ENCODE data around the gene FBN2. TPM values are rescaled to one million over a fixed set of nuclear protein-coding genes. Genes with fewer than 3 reads are reported as not detected.

Gene FBN2
- total RNA-seq, 6 experiments from 2014 or later = 0.06 to 0.98 (median 0.45) TPM

DNA sequence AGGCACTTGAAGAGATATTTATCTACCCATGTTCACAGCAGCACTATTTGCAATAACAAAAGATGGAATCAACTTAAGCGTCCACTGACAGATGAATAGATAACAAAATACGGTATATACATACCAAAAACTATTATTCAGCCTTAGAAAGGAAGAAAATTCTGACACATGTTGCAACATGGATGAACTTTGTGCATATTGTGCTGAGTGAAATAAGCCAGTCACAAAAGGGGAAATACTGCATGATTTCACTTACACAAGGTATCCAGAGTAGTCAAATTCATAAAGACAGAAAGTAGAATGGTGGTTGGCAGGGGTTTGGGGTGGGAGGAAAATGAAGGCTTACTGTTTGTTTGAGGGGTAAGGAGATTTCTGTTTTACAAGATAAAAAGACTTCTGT, 66.0 kb downstream of the FBN2 start:
- H3K27ac ChIP-seq = no peak overlapping the region
- no peaks in the 10 kb centered on the region for H3K9me3 ChIP-seq
- ATAC-seq (no peak), DNase-seq (no peak)
- 57% methylated on average over 2 of the region's 2 CpGs for WGBS (ENCODE audit: insufficient coverage, low coverage, low lambda C conversion rate, missing lambda C conversion rate)
- no peak overlapping the region for H3K4me3 ChIP-seq
- H3K36me3 ChIP-seq = no peaks in the 10 kb centered on the region
- no peaks in the 10 kb centered on the region for H3K27me3 ChIP-seq
- TF ChIP-seq, protein P1, sequence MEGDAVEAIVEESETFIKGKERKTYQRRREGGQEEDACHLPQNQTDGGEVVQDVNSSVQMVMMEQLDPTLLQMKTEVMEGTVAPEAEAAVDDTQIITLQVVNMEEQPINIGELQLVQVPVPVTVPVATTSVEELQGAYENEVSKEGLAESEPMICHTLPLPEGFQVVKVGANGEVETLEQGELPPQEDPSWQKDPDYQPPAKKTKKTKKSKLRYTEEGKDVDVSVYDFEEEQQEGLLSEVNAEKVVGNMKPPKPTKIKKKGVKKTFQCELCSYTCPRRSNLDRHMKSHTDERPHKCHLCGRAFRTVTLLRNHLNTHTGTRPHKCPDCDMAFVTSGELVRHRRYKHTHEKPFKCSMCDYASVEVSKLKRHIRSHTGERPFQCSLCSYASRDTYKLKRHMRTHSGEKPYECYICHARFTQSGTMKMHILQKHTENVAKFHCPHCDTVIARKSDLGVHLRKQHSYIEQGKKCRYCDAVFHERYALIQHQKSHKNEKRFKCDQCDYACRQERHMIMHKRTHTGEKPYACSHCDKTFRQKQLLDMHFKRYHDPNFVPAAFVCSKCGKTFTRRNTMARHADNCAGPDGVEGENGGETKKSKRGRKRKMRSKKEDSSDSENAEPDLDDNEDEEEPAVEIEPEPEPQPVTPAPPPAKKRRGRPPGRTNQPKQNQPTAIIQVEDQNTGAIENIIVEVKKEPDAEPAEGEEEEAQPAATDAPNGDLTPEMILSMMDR (IDR thresholded peaks at IDR 0.05) = no peak
- TF ChIP-seq POLR2A (IDR thresholded peaks at IDR 0.05) = no peak
- no peaks in the 10 kb centered on the region for H3K4me1 ChIP-seq
- intact Hi-C loops (cut with DNase I) = no loop called here

DNA sequence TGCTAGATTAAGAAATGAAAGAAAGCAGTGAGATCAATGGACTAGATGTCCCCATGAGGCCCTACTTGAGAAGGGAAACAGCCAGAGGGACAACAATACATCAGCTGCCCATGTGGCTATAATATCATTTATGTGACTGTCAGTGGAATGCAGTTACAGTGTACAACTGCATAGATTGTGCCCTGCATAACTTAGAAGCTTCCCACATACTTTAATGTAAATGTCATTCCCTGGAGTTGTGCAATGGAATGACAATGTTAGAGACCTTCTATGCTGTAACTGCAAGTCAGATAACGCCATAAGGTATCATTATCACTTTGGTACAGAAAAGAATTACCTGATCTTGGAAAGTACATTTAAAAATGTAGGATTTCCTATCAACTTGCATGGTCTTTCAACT, 67.4 kb downstream of the FBN2 start:
- intact Hi-C loops (cut with DNase I) = no loop called here
- WGBS (ENCODE audit: insufficient coverage, low coverage, low lambda C conversion rate, missing lambda C conversion rate) = 42% methylated on average over 1 of the region's 1 CpG
- no peak for ATAC-seq

GRCh38 chr5:128469912-128470311, 68.1 kb downstream of the FBN2 start:
- H3K27me3 ChIP-seq = no peaks in the 10 kb centered on the region
- H3K4me3 ChIP-seq = no peak overlapping the region
- no peak for TF ChIP-seq POLR2A (IDR thresholded peaks at IDR 0.05)
- TF ChIP-seq, protein P1 (IDR thresholded peaks at IDR 0.05) = no peak
- no peaks in the 10 kb centered on the region for H3K36me3 ChIP-seq
- no peak for ATAC-seq
- intact Hi-C loops (cut with DNase I) = no loop called here
- H3K9me3 ChIP-seq = no peaks in the 10 kb centered on the region
- DNase-seq = no peak
- H3K27ac ChIP-seq = no peak overlapping the region
- no peaks in the 10 kb centered on the region for H3K4me1 ChIP-seq
- WGBS (ENCODE audit: insufficient coverage, low coverage, low lambda C conversion rate, missing lambda C conversion rate) = 15% methylated on average over 2 of the region's 2 CpGs

More for the DNA sequence above, 67.4 kb downstream of the FBN2 start:
- DNase-seq = no peak
- H3K27ac ChIP-seq = no peak overlapping the region
- no peaks in the 10 kb centered on the region for H3K36me3 ChIP-seq
- H3K9me3 ChIP-seq = no peaks in the 10 kb centered on the region
- H3K4me1 ChIP-seq = no peaks in the 10 kb centered on the region
- H3K27me3 ChIP-seq = no peaks in the 10 kb centered on the region
- no peak for TF ChIP-seq POLR2A (IDR thresholded peaks at IDR 0.05)
- TF ChIP-seq, protein P1 (IDR thresholded peaks at IDR 0.05) = no peak
- H3K4me3 ChIP-seq = no peak overlapping the region

GRCh38 chr5:128466980-128467379, 71.1 kb downstream of the FBN2 start:
- Histone ChIP-seq H3K4me1 (no peaks in the 10 kb centered on the region), H3K36me3 (no peaks in the 10 kb centered on the region), H3K4me3 (no peak overlapping the region), H3K27me3 (no peaks in the 10 kb centered on the region), H3K9me3 (peaks cover 0 to 6% (median 0%) of the 10 kb centered on the region in 4 donors), H3K27ac (no peak overlapping the region)
- DNase-seq = no peak
- no peak for ATAC-seq
- intact Hi-C loops (cut with DNase I) = no loop called here
- TF ChIP-seq, protein P1 (IDR thresholded peaks at IDR 0.05) = no peak
- no peak for TF ChIP-seq POLR2A (IDR thresholded peaks at IDR 0.05)
- 47% methylated on average over 1 of the region's 1 CpG for WGBS (ENCODE audit: insufficient coverage, low coverage, low lambda C conversion rate, missing lambda C conversion rate)

DNA sequence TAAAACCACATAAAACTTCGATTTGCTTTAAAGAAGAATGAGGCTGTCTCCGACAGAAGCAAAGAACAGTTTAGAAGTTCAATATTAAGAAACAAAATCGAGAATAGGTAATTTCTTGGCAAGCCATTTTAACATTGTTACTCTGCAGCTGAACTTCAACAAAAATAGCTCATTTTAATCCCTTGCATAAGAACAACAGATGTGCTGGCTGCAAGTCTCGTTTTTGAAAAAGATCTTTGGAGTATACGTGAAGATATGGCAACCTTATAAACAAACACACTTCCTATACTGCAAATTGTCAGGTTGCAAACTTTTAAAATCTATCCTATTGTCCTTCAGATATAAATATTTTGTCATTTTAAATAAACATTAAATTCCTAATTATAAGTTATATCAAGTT, 71.5 kb downstream of the FBN2 start:
- Histone ChIP-seq H3K9me3 (peaks cover 0 to 6% (median 0%) of the 10 kb centered on the region in 4 donors), H3K4me3 (no peak overlapping the region), H3K4me1 (no peaks in the 10 kb centered on the region), H3K27me3 (no peaks in the 10 kb centered on the region), H3K36me3 (no peaks in the 10 kb centered on the region), H3K27ac (no peak overlapping the region)
- DNase-seq = no peak
- intact Hi-C loops (cut with DNase I) = no loop called here
- TF ChIP-seq POLR2A (IDR thresholded peaks at IDR 0.05) = no peak
- TF ChIP-seq, protein P1 (IDR thresholded peaks at IDR 0.05) = no peak
- ATAC-seq = no peak
- WGBS (ENCODE audit: insufficient coverage, low coverage, low lambda C conversion rate, missing lambda C conversion rate) = 33% methylated on average over 5 of the region's 5 CpGs
